Endodermal cell (in vitro differentiated cells): ENCODE measurements around the gene GAL3ST1. TPM values are rescaled to one million over a fixed set of nuclear protein-coding genes. Genes with fewer than 3 reads are reported as not detected.

Experiments
- DNase-seq: peaks from one replicate; pipeline ENCODE4 v3.0.0-alpha.2; 2017
- H3K27ac ChIP-seq: 2 replicates; pipeline ENCODE4 v1.5.1; 2013; ENCODE audit warnings: mild to moderate bottlenecking, low read depth, low read length, moderate library complexity
- H3K27me3 ChIP-seq: 2 replicates; pipeline ENCODE4 v1.6.1; 2013; ENCODE audit warnings: mild to moderate bottlenecking, low read length, moderate library complexity; ENCODE audit not compliant: insufficient read depth, control insufficient read depth, poor library complexity, severe bottlenecking
- H3K36me3 ChIP-seq: 2 replicates; pipeline ENCODE4 v1.7.0; 2013; ENCODE audit warnings: mild to moderate bottlenecking, low read length, moderate library complexity; ENCODE audit not compliant: control insufficient read depth, insufficient read depth
- H3K4me1 ChIP-seq: one replicate; pipeline ENCODE4 v1.7.0; 2013; ENCODE audit warnings: low read length; ENCODE audit not compliant: control insufficient read depth, insufficient read depth
- H3K4me3 ChIP-seq: 2 replicates; pipeline ENCODE4 v1.5.1; 2013; ENCODE audit warnings: mild to moderate bottlenecking, low read length, moderate library complexity
- H3K9ac ChIP-seq: 2 replicates; pipeline ENCODE4 v1.6.1; 2013; ENCODE audit warnings: mild to moderate bottlenecking, low read length, moderate library complexity; ENCODE audit not compliant: poor library complexity, severe bottlenecking; ENCODE audit errors: extremely low read depth
- H3K9me3 ChIP-seq: 2 replicates; pipeline ENCODE4 v1.6.1; 2013; ENCODE audit warnings: mild to moderate bottlenecking, low read length, moderate library complexity; ENCODE audit not compliant: control insufficient read depth
- H3K27ac Mint-ChIP-seq: 2 replicates; pipeline ENCODE4 v1.8.0; 2020; ENCODE audit warnings: mixed read lengths
- H3K27me3 Mint-ChIP-seq: 2 replicates; pipeline ENCODE4 v1.8.0; 2021; ENCODE audit warnings: mild to moderate bottlenecking, mixed read lengths; ENCODE audit not compliant: insufficient read depth
- H3K36me3 Mint-ChIP-seq: 2 replicates; pipeline ENCODE4 v1.8.0; 2020; ENCODE audit warnings: low read depth, mixed read lengths
- H3K4me1 Mint-ChIP-seq: 2 replicates; pipeline ENCODE4 v1.8.0; 2020; ENCODE audit warnings: mixed read lengths
- H3K4me3 Mint-ChIP-seq: 2 replicates; pipeline ENCODE4 v1.8.0; 2020; ENCODE audit warnings: mild to moderate bottlenecking, moderate library complexity, mixed read lengths
- H3K9me3 Mint-ChIP-seq: 2 replicates; pipeline ENCODE4 v1.8.0; 2020; ENCODE audit warnings: mild to moderate bottlenecking, mixed read lengths
- CTCF ChIP-seq: fragments of 200-600 bp; sonication (generic); conservative IDR thresholded peaks from 2 replicates; pipeline ENCODE4 v1.5.0; 2021; ENCODE audit warnings: antibody characterized with exemption, mild to moderate bottlenecking
- WGBS, 2 experiments: methylation state at CpG; one replicate each; pipeline versions ENCODE4 v1.1.5 to v1.1.7; 2013; ENCODE audit warnings: missing lambda C conversion rate in 2 of 2, mixed read lengths in 1 of 2; ENCODE audit not compliant: insufficient coverage in 1 of 2, insufficient read length in 1 of 2; 5-methylcytosine and 5-hydroxymethylcytosine counted together
- total RNA-seq, 2 donors: library from RNA; stranded (reverse); fragmentation: NEBNext Ultra II Directional in 1 of 2; extraction: Animal tissue kit (Norgen Biotek cat#: 25700) in 1 of 2; gene quantifications; 2 replicates in 1 of 2; 3 replicates in 1 of 2; pipeline ENCODE4 v1.2.1, GENCODE V29; 2021

Gene GAL3ST1
- total RNA-seq, 2 donors from 2014 or later, result 26.4 to 28.3 TPM

DNA sequence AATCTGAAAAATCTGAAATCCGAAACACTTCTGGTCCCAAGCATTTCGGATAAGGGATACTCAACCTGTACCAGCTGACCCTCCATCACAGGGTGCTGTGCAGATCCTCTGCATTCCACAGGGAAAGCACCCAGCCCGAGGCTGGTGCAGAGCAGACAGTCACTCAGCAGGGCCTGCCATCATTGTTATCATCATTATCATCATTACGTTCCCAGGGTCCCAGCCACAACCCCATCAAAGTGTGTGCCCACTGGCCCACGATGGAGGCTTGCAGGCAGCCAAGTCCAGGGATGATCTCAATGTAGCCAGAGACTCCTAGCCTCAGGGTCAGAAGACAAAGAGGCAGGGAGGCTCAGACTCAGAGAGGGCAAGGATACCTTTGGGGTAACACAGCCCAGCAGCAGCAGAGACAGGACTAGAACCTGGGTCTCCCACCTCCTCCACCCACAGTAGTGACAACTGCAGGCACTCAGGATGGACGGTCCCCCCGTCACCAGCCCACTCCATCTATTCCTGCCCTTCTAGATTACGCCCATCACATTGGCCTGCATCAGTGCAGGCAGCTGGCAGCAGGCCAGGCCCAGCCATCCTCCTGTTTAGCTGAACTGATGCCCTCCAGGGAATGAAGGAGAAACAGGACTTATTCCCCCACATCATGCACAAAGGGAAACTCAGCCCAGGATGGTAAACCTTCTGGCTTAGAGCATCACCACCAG lies 10.3 kb downstream of the GAL3ST1 start:
- Mint-ChIP-seq H3K9me3 (no peaks in the 10 kb centered on the region), H3K27ac (no peak overlapping the region), H3K4me1 (peaks cover 22% of the 10 kb centered on the region), H3K4me3 (no peak overlapping the region), H3K36me3 (peaks cover 5% of the 10 kb centered on the region), H3K27me3 (no peaks in the 10 kb centered on the region)
- no peaks in the 10 kb centered on the region for H3K36me3 ChIP-seq
- H3K27ac ChIP-seq, result no peak overlapping the region
- 92 to 96% methylated on average over 4 to 8 of the region's 8 CpGs for WGBS, 2 experiments
- H3K27me3 ChIP-seq, result no peaks in the 10 kb centered on the region
- no peak for DNase-seq
- H3K9ac ChIP-seq, result no peak overlapping the region
- no peak overlapping the region for H3K4me3 ChIP-seq
- H3K9me3 ChIP-seq, result no peaks in the 10 kb centered on the region
- H3K4me1 ChIP-seq, result no peaks in the 10 kb centered on the region
- TF ChIP-seq CTCF, result no peak

GRCh38 chr22:30562366-30562765 lies 12.1 kb downstream of the GAL3ST1 start:
- Histone ChIP-seq H3K4me3 (no peak overlapping the region), H3K36me3 (no peaks in the 10 kb centered on the region), H3K27ac (no peak overlapping the region), H3K9me3 (no peaks in the 10 kb centered on the region), H3K9ac (no peak overlapping the region), H3K27me3 (no peaks in the 10 kb centered on the region), H3K4me1 (no peaks in the 10 kb centered on the region)
- TF ChIP-seq CTCF, result no peak
- H3K27ac Mint-ChIP-seq, result peak overlapping the region; percentile 39
- no peak for DNase-seq
- no peak overlapping the region for H3K4me3 Mint-ChIP-seq
- H3K9me3 Mint-ChIP-seq, result no peaks in the 10 kb centered on the region
- 91 to 92% methylated on average over 6 of the region's 6 CpGs for WGBS, 2 experiments
- no peaks in the 10 kb centered on the region for H3K27me3 Mint-ChIP-seq
- peaks cover 15% of the 10 kb centered on the region for H3K4me1 Mint-ChIP-seq
- peaks cover 5% of the 10 kb centered on the region for H3K36me3 Mint-ChIP-seq

GRCh38 chr22:30561402-30562189 lies 12.9 kb downstream of the GAL3ST1 start:
- no peak for TF ChIP-seq CTCF
- peaks cover 15% of the 10 kb centered on the region for H3K4me1 Mint-ChIP-seq
- Histone ChIP-seq H3K4me3 (no peak overlapping the region), H3K27me3 (no peaks in the 10 kb centered on the region), H3K9ac (no peak overlapping the region), H3K9me3 (no peaks in the 10 kb centered on the region), H3K27ac (no peak overlapping the region), H3K4me1 (no peaks in the 10 kb centered on the region), H3K36me3 (no peaks in the 10 kb centered on the region)
- peaks cover 5% of the 10 kb centered on the region for H3K36me3 Mint-ChIP-seq
- H3K4me3 Mint-ChIP-seq, result no peak overlapping the region
- H3K27me3 Mint-ChIP-seq, result no peaks in the 10 kb centered on the region
- no peaks in the 10 kb centered on the region for H3K9me3 Mint-ChIP-seq
- peak; percentile 82 for DNase-seq
- peak overlapping the region; percentile 71 for H3K27ac Mint-ChIP-seq
- WGBS, 2 experiments, result 70 to 79% methylated on average over 6 to 10 of the region's 10 CpGs
